ENCODE measurements around the gene DPT.

DNA sequence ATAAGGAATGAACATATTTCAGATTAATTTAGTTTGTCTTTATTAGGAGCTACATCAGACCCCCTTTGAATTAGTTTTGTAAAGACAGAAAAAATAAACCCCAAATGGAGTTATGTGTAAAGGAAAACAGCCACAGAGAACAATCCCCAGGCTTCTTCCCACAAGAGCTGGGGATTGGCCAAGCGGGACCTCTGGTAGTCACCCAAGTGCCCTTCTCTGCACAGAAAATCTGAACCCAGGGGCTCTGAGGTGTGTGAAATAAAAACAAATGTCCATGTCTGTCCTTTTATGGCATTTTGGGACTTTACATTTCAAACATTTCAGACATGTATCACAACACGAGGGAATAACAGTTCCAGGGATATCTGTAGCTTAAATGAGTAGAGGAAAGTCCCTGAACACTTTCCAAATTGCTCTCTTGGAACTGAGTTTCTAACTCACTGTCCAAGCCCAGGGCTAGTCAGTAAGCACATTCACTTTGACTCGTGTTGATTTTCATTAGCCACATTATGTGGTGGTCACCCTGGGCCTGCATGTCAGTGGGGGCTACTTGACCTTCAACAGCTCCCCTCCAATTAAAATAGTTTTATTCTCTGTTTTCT is 22.5 kb downstream of the DPT start:
- TF ChIP-seq CTCF (IDR thresholded peaks at IDR 0.05) (no peak), POLR2AphosphoS5 (IDR thresholded peaks at IDR 0.05) (no peak)

Data from prostate gland (tissue), 2 donors.